CD4-positive, alpha-beta T cell treated with Interleukin-17A for 1 hour (primary cell): ENCODE measurements around the gene LPCAT2.
A peak's percentile ranks its signal among the peaks of the same experiment; 100 is the strongest.

Source experiments
- DNase-seq: peaks from one replicate; pipeline ENCODE4 v3.0.0-alpha.2; 2020

Gene LPCAT2

DNA sequence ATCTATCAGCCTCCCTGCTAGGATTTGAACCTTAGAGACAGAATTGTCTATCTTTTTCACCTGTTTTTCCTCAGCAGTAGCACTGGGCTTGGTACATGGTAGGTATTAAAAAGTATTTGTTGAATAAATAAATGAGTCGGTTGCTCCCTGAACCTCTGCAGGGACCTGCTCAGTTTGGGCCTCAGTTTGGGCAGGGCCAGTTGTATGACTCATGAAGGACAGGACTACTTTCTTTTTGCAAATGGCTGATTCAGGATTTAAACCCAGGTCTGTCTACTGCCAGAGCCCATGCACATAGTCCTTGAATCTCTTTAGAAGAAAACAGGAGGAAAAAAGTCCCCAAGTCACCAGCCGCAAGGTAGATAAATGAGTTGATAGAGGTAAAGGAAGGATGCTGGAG, 26.8 kb upstream of the LPCAT2 start:
- no peak for DNase-seq

DNA sequence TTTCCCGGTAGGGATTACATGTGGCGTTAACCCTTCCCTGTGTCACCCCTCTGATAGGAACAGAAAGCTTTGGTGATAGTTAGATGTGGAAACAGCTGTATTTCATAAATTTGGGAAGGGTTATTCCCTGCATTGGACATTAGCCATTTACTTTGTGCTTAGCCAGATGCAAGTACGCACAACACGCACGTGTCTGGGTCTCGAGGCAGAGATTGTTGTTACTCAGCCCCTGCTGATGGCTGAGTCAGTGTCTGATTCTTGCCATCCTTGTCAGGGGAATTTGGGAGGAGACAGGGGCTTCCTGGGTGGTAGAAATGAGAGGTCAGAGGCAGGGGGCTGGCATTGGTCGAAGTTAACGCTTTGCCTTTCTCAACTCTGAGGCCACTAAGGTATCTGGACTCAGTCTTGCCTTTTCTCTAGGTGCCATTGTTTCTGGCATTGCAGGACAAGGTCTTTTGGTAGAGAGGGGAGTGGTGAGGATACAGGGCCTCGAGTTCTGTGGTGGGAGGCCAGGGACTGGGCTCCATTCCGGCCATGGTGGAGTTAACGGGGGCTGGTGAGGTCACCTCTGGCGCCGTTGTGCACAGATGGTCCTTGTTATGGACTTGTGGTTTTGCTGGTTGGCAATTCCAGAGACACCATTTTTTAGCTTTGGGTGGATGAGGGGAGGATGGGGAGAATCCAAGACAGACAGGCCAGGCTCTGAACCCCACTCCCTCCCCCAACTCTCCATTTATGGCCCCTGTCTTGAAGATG, 21.6 kb upstream of the LPCAT2 start:
- no peak for DNase-seq

DNA sequence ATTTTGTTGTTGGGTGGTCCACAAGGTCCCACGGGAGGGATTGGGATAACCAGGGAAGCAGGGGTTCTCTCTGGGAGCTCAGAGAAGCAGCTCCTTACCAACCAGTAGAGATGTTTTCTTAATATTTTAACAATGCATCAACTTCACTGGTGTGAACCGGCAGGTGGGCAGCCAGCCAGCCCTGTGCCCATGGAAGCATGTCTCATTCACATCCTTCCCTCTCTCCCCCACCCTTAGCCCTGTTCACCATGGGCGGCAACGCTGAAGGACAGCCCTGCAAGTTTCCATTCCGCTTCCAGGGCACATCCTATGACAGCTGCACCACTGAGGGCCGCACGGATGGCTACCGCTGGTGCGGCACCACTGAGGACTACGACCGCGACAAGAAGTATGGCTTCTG, 20.6 kb upstream of the LPCAT2 start:
- no peak for DNase-seq

DNA sequence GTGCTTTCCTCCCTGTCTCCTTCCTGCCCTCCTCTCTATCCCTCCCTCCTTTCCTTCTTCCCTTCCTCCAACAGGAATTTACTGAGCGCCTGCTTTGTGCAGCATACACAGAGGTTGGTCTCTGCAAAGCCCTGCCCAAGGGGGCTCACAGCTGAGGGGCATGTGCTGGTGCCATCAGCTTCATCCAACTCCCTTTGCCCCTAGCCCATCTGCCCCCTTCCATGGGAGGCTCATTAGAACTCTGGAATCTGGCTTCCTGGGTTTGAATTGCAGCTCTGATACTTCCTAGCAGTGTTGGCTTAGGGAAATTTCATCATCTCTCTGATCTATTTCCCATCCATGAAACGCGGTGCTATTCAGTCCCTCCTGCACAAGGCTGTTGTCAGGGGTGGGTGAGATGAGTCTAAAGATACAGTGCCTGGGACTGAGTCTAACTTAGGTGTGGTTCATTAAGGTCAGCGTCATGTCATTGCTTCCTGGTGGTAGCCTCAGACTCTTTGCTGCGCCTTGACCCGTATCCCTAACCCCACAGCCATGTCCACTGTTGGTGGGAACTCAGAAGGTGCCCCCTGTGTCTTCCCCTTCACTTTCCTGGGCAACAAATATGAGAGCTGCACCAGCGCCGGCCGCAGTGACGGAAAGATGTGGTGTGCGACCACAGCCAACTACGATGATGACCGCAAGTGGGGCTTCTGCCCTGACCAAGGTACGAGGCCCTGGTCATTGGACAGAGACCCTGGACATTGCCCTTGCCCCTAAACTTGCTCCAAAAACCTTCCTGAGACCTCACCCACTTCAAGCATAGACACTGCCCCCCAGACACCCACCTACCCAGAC, 19.5 kb upstream of the LPCAT2 start:
- DNase-seq, result no peak

DNA sequence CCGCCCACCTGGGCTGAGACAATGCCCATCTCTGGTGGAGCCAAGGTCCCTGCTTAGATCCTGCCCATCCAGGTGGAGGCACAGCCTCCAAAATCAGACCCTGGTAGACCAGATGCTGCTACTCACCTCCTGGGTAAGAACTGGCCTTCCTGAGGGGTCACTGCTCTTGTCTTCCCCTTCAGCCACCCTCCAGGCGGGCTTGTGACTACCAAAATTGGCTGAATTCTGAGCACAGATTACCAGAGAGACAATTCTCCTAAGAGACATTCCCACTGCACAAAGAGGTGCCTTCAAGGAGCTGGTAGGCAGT, 19.0 kb upstream of the LPCAT2 start:
- DNase-seq, result no peak

DNA sequence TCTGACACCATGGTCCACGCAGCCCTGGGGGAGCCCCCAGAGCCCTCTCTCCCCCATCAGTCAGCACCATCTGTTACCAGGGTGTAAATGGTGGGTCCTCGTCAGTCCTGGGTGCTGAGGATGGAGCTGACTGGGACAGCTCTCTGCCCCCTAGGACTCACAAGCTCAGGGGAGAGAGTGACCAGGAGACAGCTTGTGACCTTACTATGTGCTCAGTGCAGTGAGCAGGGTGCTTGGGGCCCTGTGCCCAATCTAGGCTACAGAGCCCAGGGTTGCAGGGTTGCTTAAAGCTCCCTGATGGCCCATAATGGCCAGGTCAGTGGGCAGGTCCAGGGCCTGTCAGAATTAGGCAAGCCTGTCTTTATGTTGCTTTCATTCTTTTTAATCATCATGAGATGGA, 18.6 kb upstream of the LPCAT2 start:
- DNase-seq, result no peak

DNA sequence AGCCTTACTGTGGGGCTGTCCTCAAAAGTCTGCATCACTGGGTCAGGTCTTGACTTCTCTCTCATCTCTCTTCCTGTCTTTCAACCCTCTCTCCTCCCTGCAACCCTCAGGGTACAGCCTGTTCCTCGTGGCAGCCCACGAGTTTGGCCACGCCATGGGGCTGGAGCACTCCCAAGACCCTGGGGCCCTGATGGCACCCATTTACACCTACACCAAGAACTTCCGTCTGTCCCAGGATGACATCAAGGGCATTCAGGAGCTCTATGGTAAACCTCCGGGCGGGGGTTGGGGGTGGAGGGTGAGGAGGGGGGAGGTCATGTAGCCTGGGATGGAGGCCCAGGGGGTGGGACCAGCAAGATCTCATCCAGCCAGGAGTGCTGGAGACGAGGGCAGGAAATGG, 17.2 kb upstream of the LPCAT2 start:
- DNase-seq, result no peak

DNA sequence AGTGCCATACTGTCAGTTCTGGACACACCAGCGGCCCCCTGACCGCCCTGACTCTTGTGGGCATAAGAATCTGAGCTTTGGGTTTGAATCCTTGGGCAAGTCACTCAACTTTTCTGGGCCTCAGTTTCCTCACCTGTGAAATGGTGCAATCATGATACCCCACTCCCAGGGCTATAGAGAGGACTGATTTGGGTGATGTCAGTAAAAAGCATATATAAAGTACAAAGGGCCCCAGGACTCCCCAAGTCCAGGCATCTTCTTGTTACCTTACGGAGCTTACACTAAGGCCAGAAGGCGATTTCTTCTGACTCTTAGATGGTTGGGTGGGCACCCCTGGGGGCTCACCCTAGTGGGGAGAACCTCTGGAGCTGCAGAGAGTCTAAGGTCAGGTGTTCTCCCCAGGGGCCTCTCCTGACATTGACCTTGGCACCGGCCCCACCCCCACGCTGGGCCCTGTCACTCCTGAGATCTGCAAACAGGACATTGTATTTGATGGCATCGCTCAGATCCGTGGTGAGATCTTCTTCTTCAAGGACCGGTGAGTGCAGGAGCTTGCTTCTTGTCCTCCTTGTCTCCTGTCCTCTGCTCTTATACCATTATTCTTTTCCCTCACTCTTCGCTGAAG, 16.0 kb upstream of the LPCAT2 start:
- no peak for DNase-seq

DNA sequence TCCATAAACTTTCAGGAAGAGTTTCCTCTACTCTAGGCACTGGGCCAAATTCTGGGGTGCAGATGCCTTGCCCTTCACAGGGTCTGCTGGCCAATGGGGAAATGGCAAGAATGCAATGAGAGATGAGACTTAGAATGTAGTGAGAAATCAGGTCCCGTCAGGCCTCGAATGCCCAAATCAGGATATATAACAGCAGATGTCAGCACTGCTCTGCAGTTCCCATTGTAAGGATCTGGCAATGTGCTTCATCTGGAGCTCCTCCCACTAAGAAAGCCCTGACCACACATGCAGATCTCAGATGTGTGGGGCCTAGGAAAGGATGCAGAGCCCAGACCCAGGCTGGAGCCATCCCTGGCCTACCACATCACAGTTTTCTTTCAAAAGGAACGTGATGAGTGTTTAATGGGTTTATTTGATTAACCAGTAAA, 13.9 kb upstream of the LPCAT2 start:
- DNase-seq, result no peak

DNA sequence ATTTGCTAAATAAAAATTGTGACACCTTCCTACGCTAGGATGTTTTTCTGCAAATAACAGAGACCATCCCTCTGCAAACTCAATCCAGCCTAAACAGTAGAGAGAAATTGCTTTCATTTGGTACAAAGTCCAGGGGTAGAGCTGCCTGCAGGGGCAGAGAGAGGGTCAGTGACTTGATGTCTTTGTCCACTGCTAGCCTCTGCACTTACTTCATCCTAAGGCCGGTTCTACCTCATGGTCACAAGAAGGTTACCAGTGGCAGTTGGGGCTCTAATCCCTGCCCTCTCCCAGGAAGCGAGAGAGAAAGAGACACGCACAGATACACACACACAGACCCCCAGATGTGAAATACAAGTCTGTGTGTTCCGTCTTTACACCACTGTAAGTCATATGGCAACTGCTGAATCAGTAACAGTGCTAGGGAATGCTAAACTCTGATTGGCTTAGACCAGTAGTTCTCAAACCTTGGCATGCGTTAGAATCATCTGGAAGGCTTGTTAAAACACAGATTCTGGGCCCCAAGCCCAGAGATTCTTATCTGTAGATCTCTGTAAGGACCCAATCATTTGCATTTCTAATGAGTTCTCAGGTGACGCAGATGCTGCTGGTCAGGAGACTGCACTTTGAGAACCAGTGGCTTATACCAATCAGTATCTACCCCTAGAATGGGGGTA, 13.1 kb upstream of the LPCAT2 start:
- DNase-seq, result no peak

DNA sequence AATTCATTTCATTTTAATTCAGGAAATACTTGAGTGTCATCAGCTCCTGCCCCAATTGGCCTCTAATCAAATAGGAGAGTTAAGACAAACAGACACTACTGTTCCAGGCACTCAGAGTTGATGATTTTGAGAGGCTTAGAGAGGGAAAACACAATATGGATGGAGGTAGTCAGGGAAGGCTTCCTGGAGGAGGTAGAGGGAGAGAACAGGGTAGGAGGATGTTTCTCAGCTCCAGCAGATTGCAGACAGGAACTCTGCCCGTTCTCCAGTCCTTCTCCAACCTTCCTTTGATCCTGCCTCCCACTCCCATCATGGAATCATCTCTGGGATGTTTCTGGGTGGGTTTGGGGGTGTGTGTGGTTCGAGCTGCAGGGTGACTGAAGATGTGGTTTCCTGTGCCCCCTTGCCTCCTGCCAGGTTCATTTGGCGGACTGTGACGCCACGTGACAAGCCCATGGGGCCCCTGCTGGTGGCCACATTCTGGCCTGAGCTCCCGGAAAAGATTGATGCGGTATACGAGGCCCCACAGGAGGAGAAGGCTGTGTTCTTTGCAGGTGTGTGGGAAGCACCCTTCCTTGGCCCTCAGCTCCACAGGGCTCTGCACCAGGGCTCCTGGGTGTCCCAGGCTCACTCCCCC, 12.2 kb upstream of the LPCAT2 start:
- DNase-seq, result no peak

DNA sequence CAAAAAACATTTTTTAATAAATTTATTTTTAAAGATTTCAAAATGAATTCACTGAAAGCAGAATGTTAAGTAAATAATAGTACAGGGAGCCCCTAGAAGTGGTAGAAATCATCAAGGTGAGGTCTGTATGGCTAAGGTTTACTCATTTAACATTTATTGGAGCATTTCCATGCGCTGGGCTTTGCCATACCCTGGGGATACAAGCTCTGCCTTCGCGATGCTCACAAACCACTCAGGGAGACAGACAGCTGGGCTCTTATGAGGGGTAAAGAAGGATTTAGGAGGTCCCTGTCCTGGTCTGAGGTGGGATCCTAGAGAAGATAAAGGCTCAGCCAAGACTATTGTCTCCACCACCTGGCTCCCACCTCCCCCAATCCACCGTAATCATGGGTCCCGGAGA, 11.3 kb upstream of the LPCAT2 start:
- no peak for DNase-seq

DNA sequence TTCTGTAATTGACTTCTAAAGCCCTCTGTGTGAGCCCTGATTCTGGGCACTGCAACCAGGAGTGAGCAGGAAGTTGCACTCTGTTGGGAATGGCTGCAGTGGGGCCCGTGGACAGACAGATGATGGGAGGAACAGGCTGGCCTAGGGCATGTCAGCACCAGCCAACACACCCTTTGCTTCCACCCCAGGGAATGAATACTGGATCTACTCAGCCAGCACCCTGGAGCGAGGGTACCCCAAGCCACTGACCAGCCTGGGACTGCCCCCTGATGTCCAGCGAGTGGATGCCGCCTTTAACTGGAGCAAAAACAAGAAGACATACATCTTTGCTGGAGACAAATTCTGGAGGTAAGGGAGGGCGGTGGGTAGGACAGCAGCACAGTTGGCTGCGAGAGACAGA, 10.8 kb upstream of the LPCAT2 start:
- no peak for DNase-seq

DNA sequence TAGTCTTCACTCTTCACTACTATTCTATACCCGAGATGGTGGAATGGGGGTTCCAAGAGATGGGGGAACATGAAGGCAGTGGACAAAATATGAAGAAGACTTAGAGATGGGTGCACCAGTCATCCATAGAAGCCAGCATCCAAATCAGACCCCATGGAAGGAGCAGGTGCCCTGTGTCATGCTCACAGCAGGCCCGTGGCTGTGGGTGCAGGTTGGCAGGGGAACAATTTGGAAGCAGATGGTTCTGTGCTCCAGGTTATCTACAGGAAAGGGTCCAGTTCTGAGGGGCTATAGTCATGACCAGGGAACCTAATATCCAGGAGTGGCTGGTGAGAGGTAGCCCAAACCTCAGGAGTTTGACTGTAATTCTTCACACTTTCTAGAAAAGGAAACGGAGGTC, 9.6 kb upstream of the LPCAT2 start:
- no peak for DNase-seq

DNA sequence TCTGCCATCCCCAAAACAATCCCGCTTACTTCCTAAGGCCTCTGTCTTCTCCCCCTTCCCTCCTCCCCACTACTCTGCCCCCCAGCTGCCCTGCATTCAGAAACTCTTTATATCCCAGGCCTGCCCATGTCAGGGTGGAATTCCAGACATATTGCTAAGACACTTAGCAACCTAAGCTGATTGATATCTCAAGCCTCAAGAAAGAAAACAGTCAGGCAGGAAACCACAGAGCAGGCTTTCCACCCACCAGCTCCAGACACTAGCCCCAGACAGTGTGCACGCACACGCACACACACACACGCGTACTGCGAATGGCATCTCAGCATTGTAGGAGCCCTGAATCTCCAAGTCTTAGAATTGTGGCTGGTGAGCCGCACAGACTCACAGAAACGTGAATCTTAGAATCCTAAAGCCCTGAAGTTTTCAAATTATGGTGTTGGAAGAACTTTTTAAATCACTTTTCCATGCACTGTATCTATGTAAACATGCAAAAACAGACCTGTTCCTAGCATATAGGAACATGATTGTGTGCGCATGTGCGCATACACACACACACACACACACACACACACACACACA, 8.8 kb upstream of the LPCAT2 start:
- DNase-seq, result peak; percentile 19

DNA sequence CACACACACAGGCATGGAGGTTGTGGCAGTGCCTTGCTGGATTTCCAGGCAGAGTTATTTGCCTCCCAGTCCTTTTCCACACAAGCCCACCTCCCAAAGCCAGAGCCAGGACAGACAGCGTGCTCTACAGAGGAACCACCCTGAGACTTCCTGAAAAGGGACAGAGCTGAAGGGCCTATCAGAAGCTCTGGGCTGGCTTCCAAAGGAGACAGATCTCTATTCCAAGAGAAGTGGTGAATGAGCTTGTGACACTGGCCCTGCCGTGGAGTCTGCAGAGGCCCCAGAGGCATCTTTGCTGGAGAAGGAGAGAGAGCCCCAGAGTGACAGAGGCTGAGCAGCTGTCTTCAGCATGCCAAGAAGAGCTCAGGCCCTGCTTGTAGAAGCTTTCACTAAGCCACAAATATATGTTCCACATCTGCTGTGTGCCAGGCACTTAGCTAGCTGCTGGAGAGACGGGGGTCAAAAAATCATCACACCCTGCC, 8.3 kb upstream of the LPCAT2 start:
- DNase-seq, result no peak

DNA sequence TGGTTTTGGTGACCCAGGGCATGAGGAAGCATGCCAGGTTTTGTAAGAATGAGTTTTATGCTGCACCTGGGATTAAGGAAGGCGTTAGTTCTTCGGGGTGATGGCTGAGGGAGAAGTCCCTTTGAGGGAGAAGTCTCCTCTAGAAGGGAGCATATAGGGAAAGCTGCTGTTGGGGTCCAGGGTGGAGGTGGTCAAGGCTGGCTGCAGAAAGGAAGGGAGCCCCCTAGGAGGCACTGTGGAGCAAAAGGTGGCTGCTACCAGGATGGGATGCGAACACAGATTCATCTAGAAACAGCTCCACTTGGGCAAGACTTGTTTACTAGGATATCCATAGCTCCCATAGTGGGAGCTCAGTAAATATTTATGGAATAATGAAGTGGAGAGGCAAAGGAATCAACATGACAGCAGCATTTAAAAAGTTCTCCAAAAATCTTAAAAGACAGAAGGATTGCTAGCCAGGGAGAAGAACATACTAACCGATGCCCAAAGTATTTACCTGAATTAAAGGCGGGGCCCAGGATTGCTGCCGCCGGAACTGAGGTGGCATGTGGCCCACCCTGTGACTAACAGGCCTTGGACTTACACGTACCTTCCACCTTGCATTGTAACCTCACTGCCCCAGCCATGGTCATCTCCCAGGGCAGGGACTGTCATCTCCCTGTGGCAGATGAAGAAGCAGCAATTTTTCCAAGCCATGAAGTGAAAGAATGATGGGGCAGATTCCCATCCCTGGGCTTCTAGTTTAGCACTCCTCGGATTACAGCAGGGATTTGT, 7.1 kb upstream of the LPCAT2 start:
- DNase-seq, result no peak

DNA sequence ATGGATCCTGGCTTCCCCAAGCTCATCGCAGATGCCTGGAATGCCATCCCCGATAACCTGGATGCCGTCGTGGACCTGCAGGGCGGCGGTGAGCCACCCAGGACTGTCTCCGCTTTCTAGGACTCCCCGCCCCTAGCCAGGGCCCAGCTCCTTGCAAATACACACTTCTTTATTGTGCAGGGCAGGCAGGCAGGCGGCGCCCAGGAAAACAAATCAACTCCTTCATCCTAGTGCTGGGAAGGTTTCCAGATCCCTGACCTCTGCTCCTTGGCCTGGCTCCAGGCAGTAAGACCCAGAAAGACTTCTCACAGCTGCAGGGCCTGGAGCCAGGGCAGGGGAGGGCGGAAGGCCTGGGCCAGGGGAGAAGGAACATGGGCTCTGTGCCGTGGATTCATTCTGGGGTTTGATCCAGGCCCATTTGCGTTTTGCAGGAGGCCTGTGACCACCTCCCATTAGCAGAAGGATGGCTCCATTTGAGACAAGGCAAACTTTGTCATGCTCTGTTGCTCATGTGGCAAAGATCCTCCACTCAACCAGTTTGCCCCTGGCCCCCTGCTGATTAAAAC, 6.0 kb upstream of the LPCAT2 start:
- no peak for DNase-seq

DNA sequence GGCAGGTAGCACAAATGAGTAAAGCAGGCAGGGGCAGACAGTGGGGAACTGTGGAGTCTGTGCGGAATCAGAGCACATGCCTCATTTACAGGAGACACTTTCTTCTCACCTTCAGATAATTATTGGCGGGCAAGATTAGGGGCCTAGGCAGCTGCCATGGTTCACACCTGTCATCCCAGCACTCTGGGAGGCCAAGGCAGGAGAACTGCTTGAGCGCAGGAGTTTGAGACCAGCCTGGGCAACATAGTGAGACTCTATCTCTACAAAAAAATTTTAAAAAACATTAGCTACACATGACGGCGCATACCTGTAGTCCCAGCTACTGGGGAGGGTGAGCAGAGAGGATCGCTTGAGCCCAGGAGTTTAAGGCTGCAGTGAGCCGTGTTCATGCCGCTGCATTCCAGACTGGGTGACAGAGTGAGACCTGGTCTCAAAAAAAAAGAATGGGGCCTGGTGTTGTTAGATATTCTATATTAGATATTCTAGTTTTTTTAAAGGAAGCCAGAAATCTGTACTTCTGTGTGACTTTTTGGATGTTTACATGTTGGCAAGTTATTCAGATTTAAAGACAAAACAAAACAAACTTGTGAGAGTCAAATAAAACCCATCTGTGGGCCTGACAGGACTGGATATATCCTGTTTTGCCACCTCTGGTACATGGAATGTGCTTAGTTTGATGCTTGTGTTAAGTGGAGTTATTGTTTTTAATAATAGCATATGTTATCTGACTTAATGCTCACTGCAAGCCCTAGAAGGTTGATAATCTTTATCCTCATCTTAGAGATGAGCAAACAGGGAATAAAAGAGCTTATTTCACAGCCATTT, 4.9 kb upstream of the LPCAT2 start:
- no peak for DNase-seq

DNA sequence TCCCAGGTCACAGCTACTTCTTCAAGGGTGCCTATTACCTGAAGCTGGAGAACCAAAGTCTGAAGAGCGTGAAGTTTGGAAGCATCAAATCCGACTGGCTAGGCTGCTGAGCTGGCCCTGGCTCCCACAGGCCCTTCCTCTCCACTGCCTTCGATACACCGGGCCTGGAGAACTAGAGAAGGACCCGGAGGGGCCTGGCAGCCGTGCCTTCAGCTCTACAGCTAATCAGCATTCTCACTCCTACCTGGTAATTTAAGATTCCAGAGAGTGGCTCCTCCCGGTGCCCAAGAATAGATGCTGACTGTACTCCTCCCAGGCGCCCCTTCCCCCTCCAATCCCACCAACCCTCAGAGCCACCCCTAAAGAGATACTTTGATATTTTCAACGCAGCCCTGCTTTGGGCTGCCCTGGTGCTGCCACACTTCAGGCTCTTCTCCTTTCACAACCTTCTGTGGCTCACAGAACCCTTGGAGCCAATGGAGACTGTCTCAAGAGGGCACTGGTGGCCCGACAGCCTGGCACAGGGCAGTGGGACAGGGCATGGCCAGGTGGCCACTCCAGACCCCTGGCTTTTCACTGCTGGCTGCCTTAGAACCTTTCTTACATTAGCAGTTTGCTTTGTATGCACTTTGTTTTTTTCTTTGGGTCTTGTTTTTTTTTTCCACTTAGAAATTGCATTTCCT, 3.4 kb upstream of the LPCAT2 start:
- no peak for DNase-seq
